GM13976 (cell line): ENCODE data around the gene KIF21B.
A peak's percentile ranks its signal among the peaks of the same experiment; 100 is the strongest.

Source experiments
- DNase-seq: peaks from one replicate; pipeline ENCODE4 v3.0.0; 2012; ENCODE audit warnings: low spot score
- in situ Hi-C: fragments of 300-500 bp; cut with MboI; formaldehyde crosslinking; loops from one replicate; pipeline ENCODE4 v1.12.0; 2022; ENCODE audit warnings: low sequenced_read_pairs, mixed read lengths, inconsistent platforms; ENCODE audit not compliant: unreplicated experiment
- TF ChIP-seq, protein P1 (sequence below): IDR thresholded peaks from 2 replicates; pipeline ENCODE4 v1.5.1; 2012; ENCODE audit warnings: borderline replicate concordance, mild to moderate bottlenecking; ENCODE audit not compliant: insufficient read depth; ENCODE audit errors: extremely low read depth, missing control alignments, control extremely low read depth

KIF21B gene

DNA sequence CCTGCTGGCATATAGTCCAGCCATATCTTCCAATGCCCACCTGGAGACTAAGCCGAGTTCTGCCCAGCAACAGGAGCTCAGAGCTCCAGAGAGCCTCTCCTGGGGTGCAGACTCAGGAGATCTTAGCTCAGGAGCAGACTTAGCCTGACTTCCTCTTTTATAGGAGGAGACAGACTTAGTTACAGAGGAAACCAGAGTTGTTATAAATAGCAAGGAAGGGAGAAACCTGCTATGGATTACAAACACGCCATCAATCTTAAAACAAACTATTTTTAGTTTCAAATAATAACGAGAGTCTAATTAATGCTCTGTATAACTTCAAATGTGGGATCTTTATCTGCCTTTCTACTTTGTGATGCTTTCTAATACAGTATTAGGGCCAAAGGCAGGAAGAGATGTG lies 3.3 kb upstream of the KIF21B start:
- TF ChIP-seq, protein P1, sequence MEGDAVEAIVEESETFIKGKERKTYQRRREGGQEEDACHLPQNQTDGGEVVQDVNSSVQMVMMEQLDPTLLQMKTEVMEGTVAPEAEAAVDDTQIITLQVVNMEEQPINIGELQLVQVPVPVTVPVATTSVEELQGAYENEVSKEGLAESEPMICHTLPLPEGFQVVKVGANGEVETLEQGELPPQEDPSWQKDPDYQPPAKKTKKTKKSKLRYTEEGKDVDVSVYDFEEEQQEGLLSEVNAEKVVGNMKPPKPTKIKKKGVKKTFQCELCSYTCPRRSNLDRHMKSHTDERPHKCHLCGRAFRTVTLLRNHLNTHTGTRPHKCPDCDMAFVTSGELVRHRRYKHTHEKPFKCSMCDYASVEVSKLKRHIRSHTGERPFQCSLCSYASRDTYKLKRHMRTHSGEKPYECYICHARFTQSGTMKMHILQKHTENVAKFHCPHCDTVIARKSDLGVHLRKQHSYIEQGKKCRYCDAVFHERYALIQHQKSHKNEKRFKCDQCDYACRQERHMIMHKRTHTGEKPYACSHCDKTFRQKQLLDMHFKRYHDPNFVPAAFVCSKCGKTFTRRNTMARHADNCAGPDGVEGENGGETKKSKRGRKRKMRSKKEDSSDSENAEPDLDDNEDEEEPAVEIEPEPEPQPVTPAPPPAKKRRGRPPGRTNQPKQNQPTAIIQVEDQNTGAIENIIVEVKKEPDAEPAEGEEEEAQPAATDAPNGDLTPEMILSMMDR = no peak
- in situ Hi-C loops = no loop called here
- DNase-seq = no peak

DNA sequence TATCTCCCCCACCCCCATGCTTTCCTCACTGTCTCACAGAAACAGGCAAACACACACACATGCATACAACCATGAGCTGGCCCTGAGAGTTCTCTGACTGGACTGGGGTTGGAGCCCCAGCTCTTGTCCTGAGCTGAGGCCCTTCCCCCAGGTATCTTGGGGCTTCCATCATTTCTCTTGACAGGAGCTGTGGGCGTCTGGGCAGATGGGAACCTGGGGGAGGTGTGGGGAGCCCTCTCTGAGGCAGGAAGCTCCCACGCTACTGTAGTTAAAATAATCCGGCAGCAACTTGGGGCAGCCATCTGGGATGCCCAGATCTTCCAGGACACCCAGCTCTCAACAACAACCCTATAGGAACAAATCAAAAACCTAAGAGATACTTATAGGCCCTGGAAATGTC lies 2.7 kb upstream of the KIF21B start:
- TF ChIP-seq, protein P1 = no peak
- in situ Hi-C loops = no loop called here
- no peak for DNase-seq

DNA sequence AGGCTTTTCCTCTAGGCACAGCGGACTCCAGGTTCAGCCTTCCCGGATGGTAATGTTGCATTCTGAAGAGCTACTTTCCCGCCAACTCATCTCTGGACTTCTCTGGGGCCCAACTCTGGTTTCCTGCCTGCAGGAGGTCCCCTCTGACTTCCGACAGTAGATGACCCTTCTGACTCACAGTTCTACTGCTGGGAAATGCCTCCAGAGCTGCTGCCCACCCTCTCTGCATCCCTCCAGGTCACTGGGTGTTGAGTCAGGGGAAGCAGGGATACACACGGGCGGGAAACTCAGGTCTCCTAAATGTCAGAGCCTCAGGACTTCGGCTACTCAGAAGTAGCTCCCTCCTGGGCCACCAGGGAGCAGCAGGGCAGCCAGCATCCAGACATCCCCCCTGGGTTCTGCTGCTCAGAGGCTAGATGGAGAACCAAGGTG lies 2.1 kb upstream of the KIF21B start:
- in situ Hi-C loops = no loop called here
- TF ChIP-seq, protein P1 = peak; percentile 46
- DNase-seq = no peak

DNA sequence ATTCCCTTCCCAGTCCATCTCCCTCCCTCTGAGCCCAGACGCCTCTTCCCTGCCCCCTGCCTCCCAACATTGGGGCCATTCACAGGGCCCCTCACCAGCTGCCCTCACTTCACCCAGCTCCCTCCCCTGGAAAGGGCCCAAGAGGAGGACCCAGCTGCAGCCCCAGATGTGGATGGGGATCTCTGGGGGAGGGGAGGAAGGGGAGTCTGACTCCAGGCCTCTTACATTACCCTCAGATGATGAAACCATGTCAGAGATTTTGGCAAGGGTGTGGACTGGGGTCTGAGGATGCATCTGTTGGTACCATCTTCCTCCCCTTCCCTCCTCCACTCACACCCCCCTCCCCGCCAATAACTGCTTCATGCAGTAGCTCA lies 1.1 kb upstream of the KIF21B start:
- no peak for DNase-seq
- TF ChIP-seq, protein P1 = no peak
- in situ Hi-C loops = no loop called here

DNA sequence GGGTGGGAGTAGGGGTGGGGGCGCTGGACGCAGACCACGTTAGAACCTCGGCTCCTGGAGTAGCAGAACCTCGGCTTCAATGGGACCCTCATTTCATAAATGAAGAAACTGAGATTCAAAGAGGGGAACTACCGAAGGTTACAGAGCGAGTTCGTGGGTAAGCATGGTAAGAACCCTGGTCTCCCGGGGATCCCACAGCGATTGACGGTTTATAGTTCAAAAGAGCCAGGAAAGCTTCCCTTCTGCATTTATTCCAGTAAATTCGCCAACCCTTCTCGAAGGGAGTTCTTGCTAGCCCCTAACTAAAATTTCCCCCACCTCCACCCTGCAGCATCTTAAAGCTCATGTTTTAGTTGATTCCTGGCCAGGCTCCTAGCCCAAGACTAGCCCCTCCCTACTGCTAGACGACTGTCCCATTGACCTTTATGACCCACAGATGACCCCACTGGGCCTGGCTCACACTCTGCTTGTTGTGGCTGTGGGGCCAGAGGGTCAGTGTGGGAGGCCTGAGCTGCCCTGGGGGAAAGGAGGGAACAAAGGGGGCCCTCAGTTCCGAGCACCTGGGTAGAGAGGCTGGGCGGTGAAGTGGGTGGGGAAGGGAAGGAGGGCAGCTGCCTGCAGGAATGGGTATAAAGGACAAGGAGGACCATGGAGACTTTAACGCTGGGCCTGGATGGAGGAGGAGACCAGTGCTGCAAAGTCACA lies 558 bp upstream of the KIF21B start:
- TF ChIP-seq, protein P1 = no peak
- in situ Hi-C loops = no loop called here
- no peak for DNase-seq

DNA sequence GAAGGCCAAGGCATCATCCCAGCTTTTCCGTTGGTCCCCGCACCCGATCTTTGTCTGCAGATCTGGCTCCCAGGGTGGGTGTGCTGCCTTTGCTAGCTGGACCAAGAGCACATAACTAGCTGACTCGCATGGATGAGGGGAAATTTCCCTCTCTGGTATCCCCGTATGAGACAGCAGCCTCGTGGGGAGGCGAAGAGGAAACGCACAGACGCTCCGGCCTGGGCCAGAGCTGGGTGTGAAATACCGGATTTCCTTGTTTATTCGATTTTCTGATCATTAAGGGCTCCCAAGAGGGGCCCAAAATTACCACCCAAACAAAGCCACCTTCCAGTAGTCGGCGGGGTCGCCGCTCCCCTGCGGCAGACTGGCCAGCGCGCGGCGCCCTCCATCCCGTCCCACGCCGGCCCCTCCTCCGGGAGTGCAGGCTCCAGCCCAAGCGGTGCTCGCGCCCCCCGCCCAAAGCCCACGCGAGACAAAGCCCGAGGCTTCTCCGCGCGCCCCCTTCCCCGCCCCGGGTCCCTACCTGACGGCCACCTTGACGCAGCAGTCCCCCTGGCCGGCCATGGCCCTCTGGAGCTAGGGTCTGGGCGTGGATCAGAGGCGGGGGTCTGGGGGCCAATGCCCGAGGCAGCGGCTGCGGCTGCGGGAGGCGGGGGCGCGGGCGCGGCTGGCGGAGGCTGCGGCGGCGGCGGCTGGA lies 546 bp downstream of the KIF21B start:
- in situ Hi-C loops = no loop called here
- no peak for DNase-seq
- TF ChIP-seq, protein P1 = peak; percentile 22
